BJ (cell line): ENCODE results near the gene RAB42. TPM values are rescaled to one million over a fixed set of nuclear protein-coding genes. Genes with fewer than 3 reads are reported as not detected.
"Not testable (repeated sequence)": the region's sequence is repeated elsewhere in the genome, so short reads cannot be mapped to it uniquely, and the experiment has no call there.

Source experiments
- CTCF ChIA-PET: fragments of 350-600 bp; formaldehyde crosslinking; extraction: SDS; loops from one replicate; lab custom pipeline; 2021; ENCODE audit warnings: antibody characterized with exemption, inconsistent platforms; lab: Yijun Ruan, JAX
- POLR2A ChIA-PET: fragments of 300-600 bp; sonication (Branson Sonifier 250); formaldehyde crosslinking; extraction: SDS; loops from one replicate; lab custom pipeline; 2021; ENCODE audit warnings: antibody characterized with exemption; lab: Charles Lee
- DNase-seq: peaks from one replicate; pipeline ENCODE4 v3.0.0-alpha.2; 2011; ENCODE audit warnings: low read depth
- H3K27me3 ChIP-seq: 2 replicates; pipeline ENCODE4 v1.6.0; 2011; ENCODE audit warnings: low read length; ENCODE audit not compliant: control insufficient read depth, insufficient read depth
- H3K36me3 ChIP-seq: 2 replicates; pipeline ENCODE4 v1.5.1; 2011; ENCODE audit warnings: low read length; ENCODE audit not compliant: control insufficient read depth, insufficient read depth
- H3K4me3 ChIP-seq: 2 replicates; pipeline ENCODE4 v1.5.1; 2011; ENCODE audit warnings: low read depth, mild to moderate bottlenecking, control low read depth, low read length
- polyA plus RNA-seq: library from polyadenylated mRNA; depleted of rRNA; stranded (reverse); fragments of >200 nt; gene quantifications from 2 replicates; pipeline ENCODE4 v1.2.3, GENCODE V29; 2011
- TF ChIP-seq, protein P1 (sequence below): IDR thresholded peaks from 2 replicates; pipeline ENCODE4 v1.5.1; 2011; ENCODE audit warnings: low read depth, mild to moderate bottlenecking, control low read depth, inconsistent platforms, low read length, moderate library complexity; ENCODE audit not compliant: insufficient read depth

RAB42 gene
- polyA plus RNA-seq, 1 experiment: 2.8 TPM

- Histone ChIP-seq H3K4me3 (no peak overlapping the region), H3K27me3 (no peaks in the 10 kb centered on the region), H3K36me3 (peaks cover 1% of the 10 kb centered on the region; the same call in 1 of the 2 replicates)
- POLR2A ChIA-PET: interaction anchor here (0.6 kb wide), 1 partner anchor 48 kb away, joined by 25 read pairs; no protein-coding TSS in a partner anchor
- TF ChIP-seq, protein P1, sequence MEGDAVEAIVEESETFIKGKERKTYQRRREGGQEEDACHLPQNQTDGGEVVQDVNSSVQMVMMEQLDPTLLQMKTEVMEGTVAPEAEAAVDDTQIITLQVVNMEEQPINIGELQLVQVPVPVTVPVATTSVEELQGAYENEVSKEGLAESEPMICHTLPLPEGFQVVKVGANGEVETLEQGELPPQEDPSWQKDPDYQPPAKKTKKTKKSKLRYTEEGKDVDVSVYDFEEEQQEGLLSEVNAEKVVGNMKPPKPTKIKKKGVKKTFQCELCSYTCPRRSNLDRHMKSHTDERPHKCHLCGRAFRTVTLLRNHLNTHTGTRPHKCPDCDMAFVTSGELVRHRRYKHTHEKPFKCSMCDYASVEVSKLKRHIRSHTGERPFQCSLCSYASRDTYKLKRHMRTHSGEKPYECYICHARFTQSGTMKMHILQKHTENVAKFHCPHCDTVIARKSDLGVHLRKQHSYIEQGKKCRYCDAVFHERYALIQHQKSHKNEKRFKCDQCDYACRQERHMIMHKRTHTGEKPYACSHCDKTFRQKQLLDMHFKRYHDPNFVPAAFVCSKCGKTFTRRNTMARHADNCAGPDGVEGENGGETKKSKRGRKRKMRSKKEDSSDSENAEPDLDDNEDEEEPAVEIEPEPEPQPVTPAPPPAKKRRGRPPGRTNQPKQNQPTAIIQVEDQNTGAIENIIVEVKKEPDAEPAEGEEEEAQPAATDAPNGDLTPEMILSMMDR: no peak
- DNase-seq: no peak
- CTCF ChIA-PET: interaction anchor here (0.9 kb wide), 1 partner anchor 236 kb away, joined by 3 read pairs; no protein-coding TSS in a partner anchor
These were observed 3.5 kb downstream of the RAB42 start for GRCh38 chr1:28595412-28596191.

DNA sequence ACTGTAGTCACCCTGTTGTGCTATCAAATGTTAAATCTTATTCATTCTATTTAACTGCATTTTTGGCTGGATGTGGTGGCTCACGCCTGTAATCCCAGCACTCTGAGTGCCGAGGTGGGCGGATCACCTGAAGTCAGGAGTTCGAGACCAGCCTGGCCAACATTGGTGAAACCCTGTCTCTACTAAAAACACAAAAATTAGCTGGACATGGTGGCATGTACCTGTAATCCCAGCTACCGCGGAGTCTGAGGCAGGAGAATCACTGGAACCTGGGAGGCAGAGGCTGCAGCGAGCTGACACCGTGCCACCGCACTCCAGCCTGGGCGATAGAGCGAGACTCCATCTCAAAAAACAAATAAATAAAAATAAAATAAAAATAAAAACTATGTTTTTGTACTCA is 4.2 kb downstream of the RAB42 start:
- not testable (repeated sequence) for DNase-seq, H3K27me3 ChIP-seq, H3K36me3 ChIP-seq, H3K4me3 ChIP-seq
- CTCF ChIA-PET: interaction anchor here (0.7 to 1.4 kb wide), 3 partner anchors 10 to 236 kb away, joined by 3 read pairs; no protein-coding TSS in a partner anchor
- POLR2A ChIA-PET: interaction anchor here (0.6 kb wide), 1 partner anchor 47 kb away, joined by 25 read pairs; no protein-coding TSS in a partner anchor

DNA sequence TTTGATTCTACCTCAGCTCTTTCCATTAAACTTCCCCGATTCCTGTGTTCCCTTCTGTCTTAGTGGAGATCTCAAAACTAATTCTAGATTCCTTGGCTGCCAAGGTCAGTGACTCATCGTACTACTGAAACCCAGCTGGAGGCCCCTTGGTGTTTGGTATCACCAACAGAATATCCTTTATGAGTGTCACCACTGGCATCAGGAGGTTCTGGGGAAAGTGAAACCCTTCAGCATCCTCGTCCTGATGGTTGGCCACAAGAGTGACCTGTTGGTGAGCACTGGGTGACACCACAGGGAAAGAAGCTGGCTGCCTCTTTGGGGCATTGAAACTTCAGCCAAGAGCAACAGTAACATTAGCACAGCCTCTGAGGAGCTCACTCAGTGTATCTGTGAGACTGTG is 9.6 kb downstream of the RAB42 start:
- no peak overlapping the region for H3K4me3 ChIP-seq
- H3K36me3 ChIP-seq: peaks cover 10% of the 10 kb centered on the region
- ChIA-PET CTCF (interaction anchor here (0.7 to 6.6 kb wide), 15 partner anchors 9 to 275 kb away, joined by 3 to 60 read pairs (median 8); no protein-coding TSS in a partner anchor), POLR2A (interaction anchor here (0.5 to 1.5 kb wide), 4 partner anchors 19 to 93 kb away, joined by 3 to 15 read pairs (median 4); no protein-coding TSS in a partner anchor)
- TF ChIP-seq, protein P1: no peak
- DNase-seq: peak; percentile 67
- H3K27me3 ChIP-seq: no peaks in the 10 kb centered on the region

- Histone ChIP-seq H3K4me3 (no peak overlapping the region), H3K36me3 (peaks cover 11% of the 10 kb centered on the region), H3K27me3 (no peaks in the 10 kb centered on the region)
- TF ChIP-seq, protein P1: peak; percentile 76
- POLR2A ChIA-PET: interaction anchor here (0.5 to 1.5 kb wide), 7 partner anchors 21 to 383 kb away, joined by 3 to 8 read pairs (median 4); no protein-coding TSS in a partner anchor
- no peak for DNase-seq
- CTCF ChIA-PET: interaction anchor here (0.7 to 6.6 kb wide), 22 partner anchors 8 to 354 kb away, joined by 3 to 60 read pairs (median 5); no protein-coding TSS in a partner anchor
These were observed 10.7 kb downstream of the RAB42 start for GRCh38 chr1:28602536-28603439.

DNA sequence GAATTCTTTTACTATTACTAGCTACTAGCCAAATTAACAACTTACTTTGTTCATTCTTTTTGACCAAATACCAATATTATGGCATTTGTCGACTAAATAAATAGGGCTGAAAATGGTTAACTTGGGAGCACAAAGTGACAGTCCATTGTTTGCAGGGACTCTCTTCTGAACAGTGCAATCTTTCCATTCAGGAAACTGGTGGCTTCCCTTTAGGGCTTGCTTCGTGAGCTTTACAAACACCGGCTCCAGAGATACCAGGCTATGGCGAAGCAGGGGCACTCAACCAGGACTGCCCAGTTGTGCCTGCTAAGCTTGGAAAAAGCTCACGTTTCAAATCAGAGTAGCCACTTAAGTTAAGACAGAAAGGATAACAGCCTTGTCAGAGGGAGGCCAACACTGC is 12.3 kb downstream of the RAB42 start:
- Histone ChIP-seq H3K36me3 (peaks cover 11% of the 10 kb centered on the region), H3K4me3 (no peak overlapping the region), H3K27me3 (no peaks in the 10 kb centered on the region)
- POLR2A ChIA-PET: no interaction called here
- CTCF ChIA-PET: interaction anchor here (1.0 to 6.6 kb wide), 6 partner anchors 84 to 356 kb away, joined by 3 to 60 read pairs (median 4); no protein-coding TSS in a partner anchor
- TF ChIP-seq, protein P1: no peak
- no peak for DNase-seq
